Transverse colon (tissue), 4 donors: ENCODE data around the gene TFAP2E. TPM values are rescaled to one million over a fixed set of nuclear protein-coding genes. Genes with fewer than 3 reads are reported as not detected.

Experiments
- DNase-seq: peaks from one replicate; pipeline ENCODE4 v3.0.0-alpha.2; 2019
- H3K27ac ChIP-seq, 4 donors: fragments of 200-600 bp; sonication (generic); 2 replicates each; pipeline ENCODE4 v1.5.1; 2016 to 2018; ENCODE audit warnings: inconsistent platforms in 4 of 4
- H3K27me3 ChIP-seq: fragments of 200-600 bp; sonication (generic); 2 replicates; pipeline ENCODE4 v1.5.1; 2017; ENCODE audit warnings: inconsistent platforms
- H3K36me3 ChIP-seq, 4 donors: fragments of 200-600 bp; sonication (generic); 2 replicates each; pipeline ENCODE4 v1.5.1; 2017 to 2019; ENCODE audit warnings: inconsistent platforms in 4 of 4
- H3K4me1 ChIP-seq, 4 donors: fragments of 200-600 bp; sonication (generic); 2 replicates each; pipeline ENCODE4 v1.5.1; 2017 to 2020; ENCODE audit warnings: inconsistent platforms in 4 of 4
- H3K4me3 ChIP-seq, 4 donors: fragments of 200-600 bp; sonication (generic); 1 replicate in 1 of 4; 2 replicates in 3 of 4; pipeline versions ENCODE4 v1.5.1 to v1.6.1; 2017 to 2019; ENCODE audit warnings: inconsistent platforms in 4 of 4
- H3K9me3 ChIP-seq, 2 donors: fragments of 200-600 bp; sonication (generic); 2 replicates each; pipeline ENCODE4 v1.5.1; 2017 to 2019; ENCODE audit warnings: inconsistent platforms in 2 of 2
- CTCF ChIP-seq, 5 experiments: fragments of 200-600 bp in 3 of 5; fragments of 450-650 bp in 2 of 5; sonication (generic) in 3 of 5; IDR thresholded peaks; 1 replicate in 2 of 5; 2 replicates in 3 of 5; pipeline ENCODE4 v1.5.1; 2016 to 2017; ENCODE audit warnings: antibody characterized with exemption in 5 of 5, inconsistent platforms in 3 of 5, mild to moderate bottlenecking in 2 of 5, moderate library complexity in 1 of 5
- EP300 ChIP-seq: sonication (generic); formaldehyde crosslinking; IDR thresholded peaks from one replicate; pipeline ENCODE4 v1.6.1; 2017; ENCODE audit warnings: antibody characterized with exemption, low read depth
- POLR2A ChIP-seq: fragments of 450-650 bp; IDR thresholded peaks from one replicate; pipeline ENCODE4 v1.6.1; 2016; ENCODE audit warnings: antibody characterized with exemption, mild to moderate bottlenecking, moderate library complexity
- POLR2AphosphoS5 ChIP-seq, 3 donors: sonication (generic); formaldehyde crosslinking; IDR thresholded peaks; one replicate each; pipeline ENCODE4 v1.6.1; 2016; ENCODE audit warnings: antibody characterized with exemption in 3 of 3
- WGBS, 2 donors: methylation state at CpG; one replicate each; pipeline ENCODE4 v1.1.5; 2018; ENCODE audit warnings: low coverage in 1 of 2; 5-methylcytosine and 5-hydroxymethylcytosine counted together
- in situ Hi-C, 4 donors: fragments of 200-750 bp; cut with MboI; loops; one replicate each; pipeline versions ENCODE4 v1.15.0 to v1.15.1; 2017; ENCODE audit warnings: low sequenced_read_pairs in 3 of 4, low pct_ligation_motif_present in 1 of 4, low pct_unique_long_range_greater_than_20kb in 1 of 4
- intact Hi-C: fragments of 100-400 bp; cut with DNase I; formaldehyde crosslinking; loops from one replicate; pipeline ENCODE4 v1.15.1; 2023; ENCODE audit warnings: low total_unique reads
- total RNA-seq, 4 donors: library from RNA; depleted of rRNA; stranded (reverse); fragments of >200 nt; gene quantifications; one replicate each; pipeline ENCODE4 v1.1.0, GENCODE V29; 2016

TFAP2E gene
- total RNA-seq, 4 donors from 2014 or later = 0.27 to 1.4 TPM; not detected in 2

- in situ Hi-C loops = no loop called here
Observed at GRCh38 chr1:35590476-35591040, 17.4 kb downstream of the TFAP2E start.

GRCh38 chr1:35591211-35591610, 18.1 kb downstream of the TFAP2E start:
- in situ Hi-C loops (no loop called here), intact Hi-C loops (no loop called here)
- Histone ChIP-seq H3K9me3 (no peaks in the 10 kb centered on the region), H3K27me3 (no peaks in the 10 kb centered on the region), H3K36me3 (no peaks in the 10 kb centered on the region), H3K4me3 (no peak overlapping the region), H3K4me1 (no peaks in the 10 kb centered on the region), H3K27ac (no peak overlapping the region)
- TF ChIP-seq POLR2A (no peak), CTCF (IDR thresholded peaks at IDR 0.05) (no peak), POLR2AphosphoS5 (IDR thresholded peaks at IDR 0.05) (no peak), EP300 (no peak)
- WGBS, 2 donors = 93 to 96% methylated on average over 5 to 8 of the region's 8 CpGs
- no peak for DNase-seq

More at GRCh38 chr1:35590476-35591040, 17.4 kb downstream of the TFAP2E start:
- DNase-seq = no peak
- Histone ChIP-seq H3K27ac (no peak overlapping the region), H3K27me3 (no peaks in the 10 kb centered on the region), H3K36me3 (no peaks in the 10 kb centered on the region), H3K4me3 (no peak overlapping the region), H3K9me3 (no peaks in the 10 kb centered on the region), H3K4me1 (no peaks in the 10 kb centered on the region)
- TF ChIP-seq EP300 (no peak), POLR2A (no peak), CTCF (IDR thresholded peaks at IDR 0.05) (no peak), POLR2AphosphoS5 (IDR thresholded peaks at IDR 0.05) (no peak)
- intact Hi-C loops = no loop called here
- WGBS, 2 donors = 94% methylated on average over 23 of the region's 25 CpGs; no CpG with 5 or more reads in 1 of the 2 donors

GRCh38 chr1:35592991-35593769, 20.1 kb downstream of the TFAP2E start:
- in situ Hi-C loops = no loop called here
- no peak overlapping the region for H3K4me3 ChIP-seq
- no peak for DNase-seq
- H3K36me3 ChIP-seq = no peaks in the 10 kb centered on the region
- TF ChIP-seq POLR2AphosphoS5 (IDR thresholded peaks at IDR 0.05) (no peak), CTCF (IDR thresholded peaks at IDR 0.05) (no peak), POLR2A (no peak), EP300 (no peak)
- WGBS, 2 donors = 40 to 78% methylated on average over 1 to 8 of the region's 8 CpGs
- intact Hi-C loops = no loop called here
- H3K9me3 ChIP-seq = no peaks in the 10 kb centered on the region
- no peaks in the 10 kb centered on the region for H3K4me1 ChIP-seq
- no peak overlapping the region for H3K27ac ChIP-seq
- no peaks in the 10 kb centered on the region for H3K27me3 ChIP-seq

- no peaks in the 10 kb centered on the region for H3K9me3 ChIP-seq
- no peak for DNase-seq
- in situ Hi-C loops = no loop called here
- H3K27ac ChIP-seq = no peak overlapping the region
- no peaks in the 10 kb centered on the region for H3K36me3 ChIP-seq
- no peak for TF ChIP-seq POLR2AphosphoS5 (IDR thresholded peaks at IDR 0.05)
- no peak for TF ChIP-seq EP300
- no peak for TF ChIP-seq POLR2A
- no peak for TF ChIP-seq CTCF (IDR thresholded peaks at IDR 0.05)
- intact Hi-C loops = no loop called here
- H3K4me3 ChIP-seq = no peak overlapping the region
- H3K27me3 ChIP-seq = no peaks in the 10 kb centered on the region
- H3K4me1 ChIP-seq = no peaks in the 10 kb centered on the region
- WGBS, 2 donors = 92 to 96% methylated on average over 2 to 9 of the region's 9 CpGs
Observed at GRCh38 chr1:35594005-35594760, 21.1 kb downstream of the TFAP2E start.
